ENCODE measurements around the gene NCBP2L.
"Not testable (repeated sequence)": the region's sequence is repeated elsewhere in the genome, so short reads cannot be mapped to it uniquely, and the experiment has no call there.

Gene NCBP2L

GRCh38 chrX:107810053-107810452, 32.5 kb downstream of the NCBP2L start:
- DNase-seq (ENCODE audit: low read depth in 2 of 2): not testable (repeated sequence)

GRCh38 chrX:107818900-107819521, 41.5 kb downstream of the NCBP2L start:
- DNase-seq (ENCODE audit: low read depth in 2 of 2): no peak

DNA sequence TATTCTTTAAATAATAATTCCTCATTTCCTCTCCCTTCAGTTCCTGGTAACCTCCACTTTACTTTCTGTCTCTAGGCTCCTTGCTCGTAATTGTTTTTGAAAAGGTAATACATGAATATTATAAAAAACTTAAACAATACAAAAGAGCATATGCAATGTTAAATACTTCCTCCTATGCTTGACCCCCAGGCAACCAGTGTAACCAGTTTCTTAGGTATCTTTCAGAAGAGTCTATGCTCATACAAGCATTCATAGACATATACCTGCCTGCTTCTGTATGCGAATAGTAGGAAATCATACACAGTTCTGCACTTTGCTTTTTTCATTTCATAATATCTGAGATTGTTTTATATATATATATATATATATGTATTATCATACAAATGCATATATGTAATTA, 45.5 kb downstream of the NCBP2L start:
- DNase-seq (ENCODE audit: low read depth in 2 of 2): no peak

DNA sequence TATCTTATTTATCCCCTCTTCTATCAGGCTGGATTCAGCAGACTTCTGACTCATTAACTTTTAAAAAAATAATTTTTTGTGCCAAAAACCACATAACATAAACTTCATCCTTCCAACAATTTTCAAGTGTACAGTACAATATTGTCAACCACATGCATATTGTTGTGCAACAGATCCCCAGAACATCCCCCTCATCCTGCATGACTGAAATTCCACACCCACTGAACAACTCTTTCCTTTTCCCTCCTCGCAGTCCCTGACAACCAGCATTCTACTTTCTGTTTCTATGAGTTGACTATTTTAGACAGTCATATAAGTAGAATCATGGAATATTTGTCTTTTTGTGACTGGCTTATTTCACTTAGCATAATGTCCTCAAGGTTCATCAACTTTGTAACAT, 45.9 kb downstream of the NCBP2L start:
- DNase-seq (ENCODE audit: low read depth in 2 of 2): no peak

GRCh38 chrX:107825698-107826237, 48.2 kb downstream of the NCBP2L start, which contains the start of gene MID2:
TSS of gene MID2 (plus strand) at chrX:107825866. CDS start at chrX:107826427, 561 bp downstream.
- DNase-seq (ENCODE audit: low read depth in 2 of 2): peak in 1 of 2 donors; percentile 4

DNA sequence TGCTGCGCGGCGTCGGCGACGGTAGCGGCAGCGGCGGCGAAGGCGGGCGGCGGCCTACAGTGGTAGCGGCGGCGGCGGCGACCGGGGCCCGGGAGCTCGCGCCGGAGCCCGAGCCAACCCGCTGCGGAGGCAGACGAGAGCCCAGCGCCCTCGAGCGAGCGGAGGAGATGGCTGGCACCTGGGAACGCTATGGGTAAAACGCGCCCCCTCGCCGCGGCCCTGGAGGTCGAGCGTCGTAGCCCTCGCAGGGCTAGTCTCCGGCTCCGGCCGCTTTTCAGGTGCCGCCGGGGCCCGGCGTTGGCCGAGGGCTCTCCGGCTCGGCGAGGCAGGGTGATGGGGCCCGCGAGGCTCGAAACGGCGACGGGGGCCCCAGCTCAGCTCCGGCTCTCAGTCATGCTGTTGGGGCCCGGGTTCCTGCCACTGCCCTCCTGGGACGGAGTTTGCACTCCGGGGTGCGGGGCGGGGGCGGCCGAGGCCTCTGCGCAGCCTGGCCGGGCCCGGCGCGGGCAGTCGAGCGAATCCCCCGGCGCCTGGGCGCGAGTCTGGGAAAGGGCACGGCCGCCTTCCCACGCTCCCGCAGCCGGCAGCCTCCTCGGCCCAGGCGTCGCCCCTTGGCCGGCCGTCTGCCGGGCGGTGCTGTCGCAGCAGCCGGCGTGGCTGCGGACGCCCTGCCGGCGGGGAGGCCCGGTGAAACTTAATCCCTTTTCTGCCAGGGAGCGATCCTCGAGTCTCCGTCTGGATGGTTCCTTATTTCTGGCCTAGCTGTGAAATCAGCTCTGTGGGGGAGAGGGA, 48.9 kb downstream of the NCBP2L start:
- DNase-seq (ENCODE audit: low read depth in 2 of 2): peak; percentile 0 to 20

- DNase-seq (ENCODE audit: low read depth in 2 of 2): no peak
These were observed 49.7 kb downstream of the NCBP2L start for GRCh38 chrX:107827030-107827831.

- no peak for DNase-seq (ENCODE audit: low read depth in 2 of 2)
These were observed 50.3 kb downstream of the NCBP2L start for GRCh38 chrX:107827852-107828251.

GRCh38 chrX:107829878-107830277, 52.3 kb downstream of the NCBP2L start:
- DNase-seq (ENCODE audit: low read depth in 2 of 2): no peak

- DNase-seq (ENCODE audit: low read depth in 2 of 2): no peak
These were observed 53.7 kb downstream of the NCBP2L start for GRCh38 chrX:107831071-107831730.

DNA sequence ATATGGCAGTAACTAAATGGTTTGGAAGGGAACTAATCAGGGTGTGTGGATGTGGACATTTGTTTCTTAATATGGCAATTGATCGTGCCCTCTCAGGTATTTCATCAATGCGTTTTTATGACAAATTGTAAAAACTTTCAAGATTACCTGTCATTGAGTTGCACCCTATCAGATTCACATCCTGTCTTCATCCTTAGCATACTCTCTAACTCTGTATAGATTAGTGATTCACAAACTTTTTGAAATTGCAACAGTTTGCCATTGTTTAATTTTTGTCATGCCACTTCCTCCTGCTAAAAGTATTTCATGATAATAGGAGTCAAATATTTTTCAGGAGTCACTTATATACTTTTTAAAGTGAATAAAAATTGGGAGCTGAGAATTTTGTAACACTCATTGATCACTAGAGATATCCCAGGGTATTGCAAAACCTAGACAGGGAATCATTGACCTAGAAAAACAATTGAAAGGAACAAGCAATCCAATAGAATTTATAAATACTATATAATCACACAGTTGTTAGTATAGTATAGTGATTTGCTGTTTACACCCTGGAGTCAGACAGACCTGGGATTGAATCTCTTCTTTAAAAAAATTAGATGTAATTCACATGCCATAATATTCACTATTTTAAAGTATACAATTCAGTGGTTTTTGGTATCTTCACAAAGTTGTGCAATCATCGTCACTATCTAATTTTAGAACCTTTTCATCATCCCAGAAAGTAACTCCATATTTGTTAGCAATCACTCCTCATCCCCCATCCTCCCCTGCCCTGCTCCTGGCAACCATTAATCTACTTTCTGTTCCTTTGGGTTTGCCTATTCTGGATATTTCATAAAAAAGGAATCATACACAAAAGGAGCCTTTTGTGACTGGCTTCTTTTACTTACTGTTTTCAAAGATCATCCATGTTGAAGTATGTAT, 57.0 kb downstream of the NCBP2L start:
- no peak for DNase-seq (ENCODE audit: low read depth in 2 of 2)

GRCh38 chrX:107836958-107837357, 59.4 kb downstream of the NCBP2L start:
- DNase-seq (ENCODE audit: low read depth in 2 of 2): no peak

- no peak for DNase-seq (ENCODE audit: low read depth in 2 of 2)
These were observed 63.4 kb downstream of the NCBP2L start for GRCh38 chrX:107840971-107841370.

DNA sequence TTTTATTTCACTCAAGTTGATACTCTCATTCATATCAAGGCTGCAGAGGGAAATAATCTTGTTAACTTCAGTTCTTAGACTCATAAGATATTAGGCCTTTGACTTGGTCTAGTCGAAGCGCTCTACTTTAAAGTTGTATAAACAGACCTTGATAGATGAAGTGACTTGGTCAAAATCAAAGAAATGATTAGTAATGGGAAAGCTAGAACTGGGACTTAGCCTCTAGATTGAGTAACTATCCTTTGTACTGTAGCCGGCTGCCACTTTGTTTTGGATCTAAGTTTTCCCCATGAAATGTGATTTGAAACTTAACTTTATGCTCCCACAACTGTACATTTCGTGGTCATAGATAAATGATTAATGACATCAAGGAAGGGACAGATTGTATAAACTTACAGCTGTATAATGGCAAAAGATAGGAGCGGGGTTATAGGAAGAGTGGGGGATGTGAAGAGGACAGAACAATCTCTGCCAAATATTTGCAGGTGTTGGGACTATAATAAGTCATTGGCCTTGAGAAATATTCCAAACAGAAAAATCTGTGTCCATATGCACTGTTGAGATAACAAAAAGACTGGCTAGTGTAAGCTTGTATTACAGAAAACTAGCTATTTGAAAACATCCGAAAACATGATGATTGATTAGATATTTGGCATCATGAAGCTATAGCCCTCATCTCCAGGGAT, 65.3 kb downstream of the NCBP2L start:
- DNase-seq (ENCODE audit: low read depth in 2 of 2): no peak

Measured in stimulated activated CD8-positive, alpha-beta memory T cell treated with anti-CD3 and anti-CD28 coated beads, Interleukin-7, amount 100 ng/mL, for 1 hour (primary cell).